HG03457 (cell line): ENCODE results near the gene HMGB1.
A peak's percentile ranks its signal among the peaks of the same experiment; 100 is the strongest.

Source experiments
- ATAC-seq: cut with Tn5 transposase; IDR thresholded peaks from one replicate; pipeline ENCODE4 v1.9.1; 2021; ENCODE audit warnings: moderate number of reproducible peaks; ENCODE audit not compliant: unreplicated experiment

The HMGB1 gene

GRCh38 chr13:30465593-30466357 lies at the start of gene HMGB1:
Gene HMGB1 (minus strand): TSS chr13:30465936. CDS start chr13:30463680, 2,256 bp downstream.
- ATAC-seq: peak; percentile 82

GRCh38 chr13:30510811-30511371 lies 45.2 kb upstream of the HMGB1 start:
- ATAC-seq: no peak

- ATAC-seq: no peak
Measured at GRCh38 chr13:30510091-30510490, 44.4 kb upstream of the HMGB1 start.

GRCh38 chr13:30509254-30510050 lies 43.7 kb upstream of the HMGB1 start:
- ATAC-seq: no peak

GRCh38 chr13:30504081-30504480 lies 38.3 kb upstream of the HMGB1 start:
- no peak for ATAC-seq

- ATAC-seq: no peak
Measured at GRCh38 chr13:30502237-30502636, 36.5 kb upstream of the HMGB1 start.

GRCh38 chr13:30499338-30499737 lies 33.6 kb upstream of the HMGB1 start:
- no peak for ATAC-seq

- no peak for ATAC-seq
Measured at GRCh38 chr13:30496147-30496546, 30.4 kb upstream of the HMGB1 start.

GRCh38 chr13:30495746-30496145 lies 30.0 kb upstream of the HMGB1 start:
- no peak for ATAC-seq

- ATAC-seq: no peak
Measured at GRCh38 chr13:30493658-30494381, 28.1 kb upstream of the HMGB1 start.

- no peak for ATAC-seq
Measured at GRCh38 chr13:30487075-30487470, 21.3 kb upstream of the HMGB1 start.

GRCh38 chr13:30486230-30487074 lies 20.7 kb upstream of the HMGB1 start:
- no peak for ATAC-seq

GRCh38 chr13:30481241-30481760 lies 15.6 kb upstream of the HMGB1 start:
- ATAC-seq: no peak

GRCh38 chr13:30480292-30480950 lies 14.7 kb upstream of the HMGB1 start:
- ATAC-seq: no peak

GRCh38 chr13:30479883-30480219 lies 14.1 kb upstream of the HMGB1 start:
- no peak for ATAC-seq

GRCh38 chr13:30479154-30479882 lies 13.6 kb upstream of the HMGB1 start:
- ATAC-seq: no peak

GRCh38 chr13:30477346-30478195 lies 11.8 kb upstream of the HMGB1 start:
- peak; percentile 88 for ATAC-seq

- no peak for ATAC-seq
Measured at GRCh38 chr13:30473675-30474074, 7.9 kb upstream of the HMGB1 start.
